Measurements from ENCODE around the gene CCNG2. TPM values are rescaled to one million over a fixed set of nuclear protein-coding genes. Genes with fewer than 3 reads are reported as not detected.

Gene CCNG2
- total RNA-seq, 1 experiment from 2014 or later: 10.6 TPM

DNA sequence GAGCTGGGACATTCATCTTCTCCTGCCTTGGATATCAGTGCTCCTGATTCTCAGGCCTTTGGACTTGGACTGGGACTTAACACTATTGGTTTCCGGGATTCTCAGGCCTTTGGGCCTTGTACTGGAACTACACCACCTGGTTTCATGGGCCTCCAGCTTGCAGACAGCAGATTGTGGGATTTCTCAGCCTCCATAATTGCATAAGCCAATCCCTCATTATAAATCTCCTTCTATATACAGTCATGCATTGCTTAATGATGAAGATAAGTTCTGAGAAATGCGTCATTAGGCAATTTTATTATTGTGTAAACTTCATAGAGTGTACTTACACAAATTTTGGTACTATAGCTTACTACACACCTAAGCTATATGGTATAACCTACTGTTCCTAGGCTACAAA is 8.9 kb upstream of the CCNG2 start:
- Histone ChIP-seq H2BK120ac (ENCODE audit: low read depth, low read length, poor library complexity, severe bottlenecking) (no peak overlapping the region), H2BK5ac (ENCODE audit: insufficient read length, low read length) (no peak overlapping the region), H3K14ac (ENCODE audit: insufficient read depth, low read length) (no peak overlapping the region), H3K4ac (ENCODE audit: low read depth, low read length) (no peak overlapping the region), H3K27me3 (ENCODE audit: insufficient read depth, low read length) (no peaks in the 10 kb centered on the region), H3K9ac (ENCODE audit: extremely low read depth, insufficient read length, low read length) (no peak overlapping the region), H3K56ac (ENCODE audit: insufficient read length, low read depth, low read length) (no peak overlapping the region), H4K5ac (ENCODE audit: insufficient read length, low read depth, low read length) (no peak overlapping the region), H3K4me2 (ENCODE audit: insufficient read depth, insufficient read length, low read length) (no peak overlapping the region), H3T11ph (ENCODE audit: low read length) (no peak overlapping the region), H3K18ac (ENCODE audit: insufficient read length, low read depth, low read length) (no peak overlapping the region), H2BK20ac (ENCODE audit: low read depth, low read length, poor library complexity, severe bottlenecking) (no peak overlapping the region), H3K79me2 (ENCODE audit: insufficient read depth, low read length) (no peaks in the 10 kb centered on the region), H3K23me2 (ENCODE audit: insufficient read length, low read depth, low read length, poor library complexity, severe bottlenecking) (no peaks in the 10 kb centered on the region), H2AFZ (ENCODE audit: low read length) (no peak overlapping the region), H4K8ac (replicated peaks; ENCODE audit: insufficient read length, low read depth, low read length) (no peak overlapping the region), H2AK5ac (ENCODE audit: insufficient read length, low read length) (no peak overlapping the region), H2BK15ac (ENCODE audit: low read depth, low read length) (no peak overlapping the region), H4K91ac (ENCODE audit: insufficient read length, low read depth, low read length) (no peak overlapping the region), H3K79me1 (ENCODE audit: insufficient read depth, low read depth, low read length, poor library complexity, severe bottlenecking) (no peaks in the 10 kb centered on the region), H3K4me1 (ENCODE audit: insufficient read depth, low read length) (no peaks in the 10 kb centered on the region; the same call in 1 of the 2 replicates), H3K23ac (ENCODE audit: insufficient read length, low read depth, low read length) (no peak overlapping the region), H3K9me3 (ENCODE audit: control insufficient read depth, low read depth, low read length) (no peaks in the 10 kb centered on the region), H3K27ac (ENCODE audit: insufficient read length, low read depth, low read length) (no peak overlapping the region), H4K20me1 (ENCODE audit: control insufficient read depth, insufficient read depth, insufficient read length) (no peaks in the 10 kb centered on the region), H2BK12ac (ENCODE audit: insufficient read length, low read depth, low read length) (no peak overlapping the region)
- Mint-ChIP-seq H3K4me1 (peaks cover 9 to 24% of the 10 kb centered on the region in 2 experiments), H3K36me3 (ENCODE audit: insufficient read depth in 1 of 3, low read depth in 3 of 3) (no peaks in the 10 kb centered on the region), H3K27ac (peak overlapping the region in 1 of 3 experiments; percentile 79; a peak in 1 of 7 replicates), H3K4me3 (no peak overlapping the region), H3K9me3 (no peaks in the 10 kb centered on the region), H3K27me3 (ENCODE audit: low read depth) (no peaks in the 10 kb centered on the region; the same call in 1 of the 2 replicates)
- TF ChIP-seq, protein P1, sequence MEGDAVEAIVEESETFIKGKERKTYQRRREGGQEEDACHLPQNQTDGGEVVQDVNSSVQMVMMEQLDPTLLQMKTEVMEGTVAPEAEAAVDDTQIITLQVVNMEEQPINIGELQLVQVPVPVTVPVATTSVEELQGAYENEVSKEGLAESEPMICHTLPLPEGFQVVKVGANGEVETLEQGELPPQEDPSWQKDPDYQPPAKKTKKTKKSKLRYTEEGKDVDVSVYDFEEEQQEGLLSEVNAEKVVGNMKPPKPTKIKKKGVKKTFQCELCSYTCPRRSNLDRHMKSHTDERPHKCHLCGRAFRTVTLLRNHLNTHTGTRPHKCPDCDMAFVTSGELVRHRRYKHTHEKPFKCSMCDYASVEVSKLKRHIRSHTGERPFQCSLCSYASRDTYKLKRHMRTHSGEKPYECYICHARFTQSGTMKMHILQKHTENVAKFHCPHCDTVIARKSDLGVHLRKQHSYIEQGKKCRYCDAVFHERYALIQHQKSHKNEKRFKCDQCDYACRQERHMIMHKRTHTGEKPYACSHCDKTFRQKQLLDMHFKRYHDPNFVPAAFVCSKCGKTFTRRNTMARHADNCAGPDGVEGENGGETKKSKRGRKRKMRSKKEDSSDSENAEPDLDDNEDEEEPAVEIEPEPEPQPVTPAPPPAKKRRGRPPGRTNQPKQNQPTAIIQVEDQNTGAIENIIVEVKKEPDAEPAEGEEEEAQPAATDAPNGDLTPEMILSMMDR (conservative IDR thresholded peaks at IDR 0.05): no peak
- no CpG with 5 or more reads among the region's 2 CpGs for WGBS (ENCODE audit: extremely low coverage, insufficient read length, low lambda C conversion rate)
- no peak for DNase-seq

Measured in H9 (cell line).